Measurements from ENCODE around the gene PAIP2. TPM values are rescaled to one million over a fixed set of nuclear protein-coding genes. Genes with fewer than 3 reads are reported as not detected.

PAIP2 gene
- total and polyA plus RNA-seq, 2 of the 4 experiments (the other 2 are of a cell fraction) = 41.9 to 59.5 TPM

DNA sequence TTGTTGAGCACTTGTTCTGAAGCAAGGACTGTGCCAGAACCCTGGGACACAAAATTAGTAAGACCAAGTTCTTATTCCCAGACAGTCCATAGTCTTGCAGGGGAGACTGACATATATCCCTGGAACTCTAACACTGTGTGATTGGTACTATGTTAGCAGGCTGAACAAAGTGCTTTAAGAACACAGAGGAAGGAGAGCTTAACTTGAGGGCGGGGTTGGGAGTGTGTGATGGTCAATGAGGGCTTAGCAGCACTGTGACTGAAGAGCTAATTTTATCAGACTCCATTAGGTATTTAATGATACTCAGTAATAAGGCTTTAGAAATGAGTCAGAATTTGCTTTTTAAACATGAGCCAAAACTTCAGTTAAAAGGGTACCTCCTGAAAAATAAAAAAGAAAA is 77.1 kb downstream of the PAIP2 start:
- H3K14ac ChIP-seq (replicated peaks; ENCODE audit: low read depth, low read length) = no peak overlapping the region
- H3K9ac ChIP-seq (ENCODE audit: low read depth, low read length) = no peak overlapping the region
- H3K23ac ChIP-seq (ENCODE audit: low read depth, low read length) = no peak overlapping the region
- H3K27ac ChIP-seq (ENCODE audit: insufficient read depth, low read length) = no peak overlapping the region
- H3K27me3 ChIP-seq (ENCODE audit: control insufficient read depth, insufficient read depth, low read length) = no peaks in the 10 kb centered on the region
- peak overlapping the region; percentile 7 for H2AK9ac ChIP-seq (replicated peaks; ENCODE audit: low read depth, low read length, poor library complexity)
- no peak overlapping the region for H4K8ac ChIP-seq (ENCODE audit: low read depth in 2 of 2, low read length in 2 of 2)
- H3K4me2 ChIP-seq (ENCODE audit: low read depth, low read length) = no peak overlapping the region
- no peak overlapping the region for H3K18ac ChIP-seq (ENCODE audit: low read depth, low read length)
- no TSS peak for BruUV-seq (replicated peaks)
- no peaks in the 10 kb centered on the region for H4K20me1 ChIP-seq (ENCODE audit: insufficient read depth, low read length)
- no peak overlapping the region for H2BK20ac ChIP-seq (ENCODE audit: low read depth, low read length)
- H3K4me3 ChIP-seq (ENCODE audit: insufficient read depth, low read depth, low read length) = no peak overlapping the region
- no peaks in the 10 kb centered on the region for H3K79me1 ChIP-seq (ENCODE audit: low read depth in 1 of 2, low read length in 2 of 2)
- no peak overlapping the region for H2BK15ac ChIP-seq (ENCODE audit: low read depth, low read length)
- no peak overlapping the region for H4K91ac ChIP-seq (ENCODE audit: insufficient read depth, low read depth, low read length)
- H2AK5ac ChIP-seq (ENCODE audit: low read depth, low read length) = no peak overlapping the region
- no peak overlapping the region for H2AFZ ChIP-seq (replicated peaks; ENCODE audit: low read length, poor library complexity)
- ATAC-seq (ENCODE audit: low read depth) (no peak), DNase-seq (no peak)
- H3K9me1 ChIP-seq (ENCODE audit: insufficient read depth, low read length) = no peaks in the 10 kb centered on the region
- TF ChIP-seq RAD21 (IDR thresholded peaks at IDR 0.05; ENCODE audit: low read length) (no peak), MAZ (IDR thresholded peaks at IDR 0.05; ENCODE audit: borderline replicate concordance, low read depth, low read length) (no peak), RFX5 (IDR thresholded peaks at IDR 0.05; ENCODE audit: low read depth, low read length) (no peak), RCOR1 (IDR thresholded peaks at IDR 0.05; ENCODE audit: insufficient replicate concordance, low read length) (no peak), MXI1 (IDR thresholded peaks at IDR 0.05; ENCODE audit: borderline replicate concordance, low read depth, low read length) (no peak), CEBPB (IDR thresholded peaks at IDR 0.05; ENCODE audit: low read depth, low read length) (no peak), CHD1 (IDR thresholded peaks at IDR 0.05; ENCODE audit: low read depth, low read length) (no peak), FOS (IDR thresholded peaks at IDR 0.05; ENCODE audit: low read depth, low read length) (no peak), NFE2L2 (IDR thresholded peaks at IDR 0.05; ENCODE audit: low read depth, low read length) (no peak), MAFK (IDR thresholded peaks at IDR 0.05; ENCODE audit: low read depth, low read length) (no peak), SMC3 (IDR thresholded peaks at IDR 0.05; ENCODE audit: low read depth, low read length) (no peak), BHLHE40 (IDR thresholded peaks at IDR 0.05; ENCODE audit: low read depth, low read length) (no peak), POLR2A (IDR thresholded peaks at IDR 0.05; ENCODE audit: low read depth, low read length) (no peak)
- TF ChIP-seq, protein P1, sequence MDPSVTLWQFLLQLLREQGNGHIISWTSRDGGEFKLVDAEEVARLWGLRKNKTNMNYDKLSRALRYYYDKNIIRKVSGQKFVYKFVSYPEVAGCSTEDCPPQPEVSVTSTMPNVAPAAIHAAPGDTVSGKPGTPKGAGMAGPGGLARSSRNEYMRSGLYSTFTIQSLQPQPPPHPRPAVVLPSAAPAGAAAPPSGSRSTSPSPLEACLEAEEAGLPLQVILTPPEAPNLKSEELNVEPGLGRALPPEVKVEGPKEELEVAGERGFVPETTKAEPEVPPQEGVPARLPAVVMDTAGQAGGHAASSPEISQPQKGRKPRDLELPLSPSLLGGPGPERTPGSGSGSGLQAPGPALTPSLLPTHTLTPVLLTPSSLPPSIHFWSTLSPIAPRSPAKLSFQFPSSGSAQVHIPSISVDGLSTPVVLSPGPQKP (IDR thresholded peaks at IDR 0.05; ENCODE audit: borderline replicate concordance, low read depth, low read length) = no peak
- TF ChIP-seq, protein P2, sequence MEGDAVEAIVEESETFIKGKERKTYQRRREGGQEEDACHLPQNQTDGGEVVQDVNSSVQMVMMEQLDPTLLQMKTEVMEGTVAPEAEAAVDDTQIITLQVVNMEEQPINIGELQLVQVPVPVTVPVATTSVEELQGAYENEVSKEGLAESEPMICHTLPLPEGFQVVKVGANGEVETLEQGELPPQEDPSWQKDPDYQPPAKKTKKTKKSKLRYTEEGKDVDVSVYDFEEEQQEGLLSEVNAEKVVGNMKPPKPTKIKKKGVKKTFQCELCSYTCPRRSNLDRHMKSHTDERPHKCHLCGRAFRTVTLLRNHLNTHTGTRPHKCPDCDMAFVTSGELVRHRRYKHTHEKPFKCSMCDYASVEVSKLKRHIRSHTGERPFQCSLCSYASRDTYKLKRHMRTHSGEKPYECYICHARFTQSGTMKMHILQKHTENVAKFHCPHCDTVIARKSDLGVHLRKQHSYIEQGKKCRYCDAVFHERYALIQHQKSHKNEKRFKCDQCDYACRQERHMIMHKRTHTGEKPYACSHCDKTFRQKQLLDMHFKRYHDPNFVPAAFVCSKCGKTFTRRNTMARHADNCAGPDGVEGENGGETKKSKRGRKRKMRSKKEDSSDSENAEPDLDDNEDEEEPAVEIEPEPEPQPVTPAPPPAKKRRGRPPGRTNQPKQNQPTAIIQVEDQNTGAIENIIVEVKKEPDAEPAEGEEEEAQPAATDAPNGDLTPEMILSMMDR (conservative IDR thresholded peaks at IDR 0.05; ENCODE audit: low read depth, low read length) = no peak
- TF ChIP-seq, protein P3, sequence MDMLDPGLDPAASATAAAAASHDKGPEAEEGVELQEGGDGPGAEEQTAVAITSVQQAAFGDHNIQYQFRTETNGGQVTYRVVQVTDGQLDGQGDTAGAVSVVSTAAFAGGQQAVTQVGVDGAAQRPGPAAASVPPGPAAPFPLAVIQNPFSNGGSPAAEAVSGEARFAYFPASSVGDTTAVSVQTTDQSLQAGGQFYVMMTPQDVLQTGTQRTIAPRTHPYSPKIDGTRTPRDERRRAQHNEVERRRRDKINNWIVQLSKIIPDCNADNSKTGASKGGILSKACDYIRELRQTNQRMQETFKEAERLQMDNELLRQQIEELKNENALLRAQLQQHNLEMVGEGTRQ (IDR thresholded peaks at IDR 0.05; ENCODE audit: low read depth, low read length) = no peak
- no peak overlapping the region for H3K4ac ChIP-seq (ENCODE audit: low read depth, low read length)
- dilution Hi-C loops (cut with HindIII; ENCODE audit: low sequenced_read_pairs, unreplicated experiment) = loop anchor here (25.0 kb wide), 1 partner anchor 94 kb away; no protein-coding TSS in a partner anchor
- no CpG with 5 or more reads among the region's 1 CpG for WGBS, 2 experiments (ENCODE audit: extremely low coverage in 2 of 2, insufficient read length in 1 of 2)
- H4K5ac ChIP-seq (ENCODE audit: low read depth, low read length) = no peak overlapping the region
- peaks cover 19% of the 10 kb centered on the region for H3K36me3 ChIP-seq (ENCODE audit: control insufficient read depth, insufficient read depth, low read length)
- H3K56ac ChIP-seq (ENCODE audit: extremely low read depth, insufficient read depth, low read length) = no peak overlapping the region
- H3K4me1 ChIP-seq (ENCODE audit: control insufficient read depth, insufficient read depth, low read length) = peaks cover 7% of the 10 kb centered on the region; the same call in 1 of the 2 replicates
- H3K9me3 ChIP-seq (ENCODE audit: control insufficient read depth, insufficient read depth, low read length) = no peaks in the 10 kb centered on the region
- H2BK5ac ChIP-seq (ENCODE audit: low read depth, low read length, poor library complexity, severe bottlenecking) = no peak overlapping the region
- intact Hi-C loops (cut with micrococcal nuclease) = no loop called here
- ChIA-PET CTCF (interaction anchor here (1.5 kb wide), 1 partner anchor 95 kb away, joined by 5 read pairs; no protein-coding TSS in a partner anchor), POLR2A (ENCODE audit: unreplicated experiment) (no interaction called here)
- in situ Hi-C loops (cut with MboI; ENCODE audit: low sequenced_read_pairs) = no loop called here
- H2BK120ac ChIP-seq (ENCODE audit: low read depth, low read length) = no peak overlapping the region

Data from IMR-90 (cell line).